Non-pigmented ciliary epithelial cell (primary cell): Measurements from ENCODE around the gene SLIT3.

Experiments
- DNase-seq: peaks from one replicate; pipeline ENCODE4 v3.0.0-alpha.2; 2010; ENCODE audit warnings: low read depth

SLIT3 gene

GRCh38 chr5:168860503-168860902, 440.4 kb downstream of the SLIT3 start:
- DNase-seq, result no peak

GRCh38 chr5:168860081-168860480, 440.9 kb downstream of the SLIT3 start:
- no peak for DNase-seq

- no peak for DNase-seq
Measured at GRCh38 chr5:168859471-168859870, 441.5 kb downstream of the SLIT3 start.

GRCh38 chr5:168858994-168859393, 441.9 kb downstream of the SLIT3 start:
- no peak for DNase-seq

GRCh38 chr5:168858371-168858770, 442.6 kb downstream of the SLIT3 start:
- no peak for DNase-seq

GRCh38 chr5:168853972-168854371, 447.0 kb downstream of the SLIT3 start:
- DNase-seq, result no peak

GRCh38 chr5:168852329-168852728, 448.6 kb downstream of the SLIT3 start:
- no peak for DNase-seq

GRCh38 chr5:168851902-168852321, 449.0 kb downstream of the SLIT3 start:
- DNase-seq, result peak; percentile 34

- no peak for DNase-seq
Measured at GRCh38 chr5:168850683-168851082, 450.3 kb downstream of the SLIT3 start.

GRCh38 chr5:168848569-168848968, 452.4 kb downstream of the SLIT3 start:
- DNase-seq, result no peak

- no peak for DNase-seq
Measured at GRCh38 chr5:168847511-168848073, 453.3 kb downstream of the SLIT3 start.

- DNase-seq, result no peak
Measured at GRCh38 chr5:168844922-168845296, 456.0 kb downstream of the SLIT3 start.

GRCh38 chr5:168844016-168844921, 456.7 kb downstream of the SLIT3 start:
- DNase-seq, result no peak

- no peak for DNase-seq
Measured at GRCh38 chr5:168843277-168844015, 457.5 kb downstream of the SLIT3 start.

- DNase-seq, result no peak
Measured at GRCh38 chr5:168842571-168843205, 458.3 kb downstream of the SLIT3 start.

- DNase-seq, result no peak
Measured at GRCh38 chr5:168837852-168838251, 463.1 kb downstream of the SLIT3 start.

- no peak for DNase-seq
Measured at GRCh38 chr5:168836603-168837231, 464.2 kb downstream of the SLIT3 start.

GRCh38 chr5:168833936-168834335, 467.0 kb downstream of the SLIT3 start:
- no peak for DNase-seq

- DNase-seq, result no peak
Measured at GRCh38 chr5:168833383-168833782, 467.6 kb downstream of the SLIT3 start.

GRCh38 chr5:168832308-168832707, 468.6 kb downstream of the SLIT3 start:
- no peak for DNase-seq

- DNase-seq, result no peak
Measured at GRCh38 chr5:168831383-168831782, 469.6 kb downstream of the SLIT3 start.

GRCh38 chr5:168830833-168831232, 470.1 kb downstream of the SLIT3 start:
- DNase-seq, result no peak
